Esophagus muscularis mucosa (tissue), 4 donors: ENCODE data around the gene KIF16B. TPM values are rescaled to one million over a fixed set of nuclear protein-coding genes. Genes with fewer than 3 reads are reported as not detected.
"Not testable (repeated sequence)": the region's sequence is repeated elsewhere in the genome, so short reads cannot be mapped to it uniquely, and the experiment has no call there.

Source experiments
- DNase-seq: peaks from one replicate; pipeline ENCODE4 v3.0.0-alpha.2; 2017; ENCODE audit errors: extremely low spot score
- H3K27ac ChIP-seq, 4 donors: fragments of 200-600 bp; sonication (generic); replicated peaks in 1 of 4; 1 replicate in 3 of 4; 2 replicates in 1 of 4; pipeline ENCODE4 v1.5.1; 2016 to 2019; ENCODE audit warnings: mild to moderate bottlenecking in 1 of 4
- H3K27me3 ChIP-seq, 4 donors: fragments of 200-600 bp; sonication (generic); one replicate each; pipeline versions ENCODE4 v1.5.1 to v1.6.0; 2016 to 2019
- H3K36me3 ChIP-seq, 4 donors: fragments of 200-600 bp; sonication (generic); one replicate each; pipeline ENCODE4 v1.5.1; 2016 to 2019
- H3K4me1 ChIP-seq, 4 donors: fragments of 200-600 bp; sonication (generic); one replicate each; pipeline ENCODE4 v1.5.1; 2016 to 2019
- H3K4me3 ChIP-seq, 4 donors: fragments of 200-600 bp; sonication (generic); 1 replicate in 2 of 4; 2 replicates in 2 of 4; pipeline ENCODE4 v1.5.1; 2016 to 2019; ENCODE audit warnings: mild to moderate bottlenecking in 4 of 4, moderate library complexity in 1 of 4
- H3K9me3 ChIP-seq, 4 donors: fragments of 200-600 bp; sonication (generic); 1 replicate in 3 of 4; 2 replicates in 1 of 4; pipeline ENCODE4 v1.5.1; 2016 to 2019
- EP300 ChIP-seq: sonication (generic); formaldehyde crosslinking; IDR thresholded peaks from one replicate; pipeline ENCODE4 v1.6.1; 2017; ENCODE audit warnings: antibody characterized with exemption
- POLR2A ChIP-seq: fragments of 450-650 bp; IDR thresholded peaks from one replicate; pipeline ENCODE4 v1.6.1; 2017; ENCODE audit warnings: antibody characterized with exemption, moderate library complexity, mild to moderate bottlenecking, low read depth
- POLR2AphosphoS5 ChIP-seq, 2 donors: sonication (generic); formaldehyde crosslinking; IDR thresholded peaks; one replicate each; pipeline ENCODE4 v1.6.1; 2017; ENCODE audit warnings: antibody characterized with exemption in 2 of 2
- whole genome bisulfite sequencing: methylation state at CpG from one replicate; pipeline ENCODE4 v1.1.5; 2018; 5-methylcytosine and 5-hydroxymethylcytosine counted together
- intact Hi-C: fragments of 100-400 bp; cut with DNase I; formaldehyde crosslinking; loops from one replicate; pipeline ENCODE4 v1.15.1; 2023
- total RNA-seq, 4 donors: library from RNA; depleted of rRNA; stranded (reverse); fragments of >200 nt; gene quantifications; one replicate each; pipeline versions ENCODE4 v1.1.0 to v1.2.1, GENCODE V29; 2016
- TF ChIP-seq, protein P1 (sequence below), 3 experiments: fragments of 200-600 bp in 2 of 3; fragments of 450-650 bp in 1 of 3; sonication (generic) in 2 of 3; IDR thresholded peaks; one replicate each; pipeline ENCODE4 v1.5.1; 2017 to 2019; ENCODE audit warnings: antibody characterized with exemption in 3 of 3, mild to moderate bottlenecking in 2 of 3, moderate library complexity in 1 of 3

KIF16B gene
- total RNA-seq, 4 donors from 2014 or later: 15.4 to 21.1 (median 19.3) TPM

DNA sequence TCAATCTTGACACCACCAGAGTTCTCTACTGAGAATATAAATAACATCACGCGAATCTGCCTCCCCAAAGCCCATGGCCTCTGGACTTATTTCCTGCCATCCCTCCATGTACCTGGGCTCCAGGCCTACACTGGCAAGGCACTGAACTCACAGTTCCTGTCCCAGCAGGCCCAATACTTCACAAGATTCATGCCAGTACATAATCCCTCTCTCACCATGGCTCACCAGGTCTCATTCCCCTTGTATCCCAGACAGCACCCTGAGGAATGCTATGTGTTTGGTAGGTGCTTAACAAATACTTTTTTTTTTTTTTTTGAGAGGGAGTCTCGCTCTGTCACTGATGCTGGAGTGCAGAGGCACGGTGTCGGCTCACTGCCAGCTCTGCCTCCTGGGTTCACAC, 1.9 kb downstream of the KIF16B start:
- H3K27me3 ChIP-seq: no peaks in the 10 kb centered on the region
- no peak overlapping the region for H3K27ac ChIP-seq
- intact Hi-C loops: loop anchor here (5.0 kb wide), 1 partner anchor 156 kb away; no protein-coding TSS in a partner anchor
- 100% methylated on average over 5 of the region's 5 CpGs for WGBS
- no peak overlapping the region for H3K4me3 ChIP-seq
- H3K4me1 ChIP-seq: peaks cover 7 to 42% (median 39%) of the 10 kb centered on the region in 4 donors
- no peak for DNase-seq
- no peaks in the 10 kb centered on the region for H3K36me3 ChIP-seq
- H3K9me3 ChIP-seq: no peaks in the 10 kb centered on the region
- TF ChIP-seq, protein P1, sequence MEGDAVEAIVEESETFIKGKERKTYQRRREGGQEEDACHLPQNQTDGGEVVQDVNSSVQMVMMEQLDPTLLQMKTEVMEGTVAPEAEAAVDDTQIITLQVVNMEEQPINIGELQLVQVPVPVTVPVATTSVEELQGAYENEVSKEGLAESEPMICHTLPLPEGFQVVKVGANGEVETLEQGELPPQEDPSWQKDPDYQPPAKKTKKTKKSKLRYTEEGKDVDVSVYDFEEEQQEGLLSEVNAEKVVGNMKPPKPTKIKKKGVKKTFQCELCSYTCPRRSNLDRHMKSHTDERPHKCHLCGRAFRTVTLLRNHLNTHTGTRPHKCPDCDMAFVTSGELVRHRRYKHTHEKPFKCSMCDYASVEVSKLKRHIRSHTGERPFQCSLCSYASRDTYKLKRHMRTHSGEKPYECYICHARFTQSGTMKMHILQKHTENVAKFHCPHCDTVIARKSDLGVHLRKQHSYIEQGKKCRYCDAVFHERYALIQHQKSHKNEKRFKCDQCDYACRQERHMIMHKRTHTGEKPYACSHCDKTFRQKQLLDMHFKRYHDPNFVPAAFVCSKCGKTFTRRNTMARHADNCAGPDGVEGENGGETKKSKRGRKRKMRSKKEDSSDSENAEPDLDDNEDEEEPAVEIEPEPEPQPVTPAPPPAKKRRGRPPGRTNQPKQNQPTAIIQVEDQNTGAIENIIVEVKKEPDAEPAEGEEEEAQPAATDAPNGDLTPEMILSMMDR (IDR thresholded peaks at IDR 0.05): no peak
- no peak for TF ChIP-seq POLR2AphosphoS5 (IDR thresholded peaks at IDR 0.05)
- TF ChIP-seq POLR2A: no peak
- no peak for TF ChIP-seq EP300

DNA sequence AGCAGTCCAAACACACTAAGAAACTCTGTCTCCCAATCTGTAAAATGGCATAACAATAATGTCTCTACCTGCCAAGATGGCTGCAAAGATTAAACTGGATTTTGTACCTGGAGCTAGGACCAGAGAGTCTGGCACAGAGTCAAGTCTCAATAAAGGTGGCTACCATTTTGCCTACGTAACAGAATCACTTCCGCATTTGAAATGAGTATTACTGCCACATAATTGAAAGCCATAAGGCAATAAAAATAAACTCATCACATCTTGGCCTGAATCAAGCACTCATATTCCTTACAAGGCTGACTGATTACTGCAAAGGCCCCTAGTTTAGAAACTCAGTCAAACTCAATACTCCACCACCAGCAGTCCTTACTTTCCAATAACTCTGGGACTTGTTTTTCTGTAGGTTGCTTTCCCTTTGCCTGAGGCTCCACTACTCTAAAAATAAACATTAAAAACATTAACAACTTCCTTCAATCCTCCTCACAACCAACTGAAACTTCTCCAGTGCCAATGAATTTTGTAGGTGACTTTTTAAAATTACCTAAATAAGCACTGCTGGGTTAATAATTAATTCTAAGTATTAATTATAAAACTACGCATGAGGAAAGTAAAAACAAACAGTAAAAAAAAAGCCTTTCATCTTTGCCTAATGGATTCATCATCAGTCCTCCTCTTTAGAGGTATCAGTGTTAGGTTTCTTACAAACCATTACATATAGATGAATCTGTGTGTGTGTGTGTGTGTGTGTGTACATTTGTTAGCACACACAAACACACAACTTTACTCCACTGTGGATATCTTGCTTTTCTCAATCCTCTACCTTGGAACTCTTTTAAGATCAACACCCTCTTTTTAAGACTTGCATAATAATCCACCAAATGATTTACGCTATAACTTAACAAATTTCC, 3.7 kb downstream of the KIF16B start:
- intact Hi-C loops: loop anchor here (5.0 kb wide), 1 partner anchor 158 kb away; no protein-coding TSS in a partner anchor
- TF ChIP-seq POLR2A: no peak
- Histone ChIP-seq H3K36me3 (no peaks in the 10 kb centered on the region), H3K4me3 (no peak overlapping the region), H3K27me3 (no peaks in the 10 kb centered on the region), H3K9me3 (no peaks in the 10 kb centered on the region), H3K27ac (no peak overlapping the region), H3K4me1 (peaks cover 5 to 31% (median 28%) of the 10 kb centered on the region in 4 donors)
- DNase-seq: no peak
- 73% methylated on average over 4 of the region's 4 CpGs for WGBS

DNA sequence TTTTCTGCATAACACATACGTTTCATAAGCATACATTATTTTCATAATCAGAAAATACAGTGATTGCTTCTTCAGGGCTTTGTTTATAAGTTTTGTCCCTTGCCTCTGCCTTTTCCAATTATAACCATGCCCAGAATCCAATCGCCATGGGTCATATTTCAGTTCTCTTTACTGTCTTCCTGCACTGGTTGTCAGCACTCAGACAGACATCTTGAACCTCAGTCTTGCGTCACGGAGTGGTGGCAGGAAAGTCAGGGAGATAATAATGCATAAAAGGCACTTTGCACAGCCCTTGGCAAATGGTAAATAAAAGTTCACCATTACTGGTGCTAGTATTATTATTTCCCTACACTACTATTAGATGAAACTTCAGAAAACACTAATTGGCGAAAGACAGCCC, 7.2 kb downstream of the KIF16B start:
- 87% methylated on average over 5 of the region's 5 CpGs for WGBS
- Histone ChIP-seq H3K4me1 (peaks cover 0 to 10% (median under 1%) of the 10 kb centered on the region in 4 donors), H3K27ac (no peak overlapping the region), H3K27me3 (no peaks in the 10 kb centered on the region), H3K4me3 (no peak overlapping the region), H3K9me3 (no peaks in the 10 kb centered on the region), H3K36me3 (no peaks in the 10 kb centered on the region)
- TF ChIP-seq EP300 (no peak), POLR2AphosphoS5 (IDR thresholded peaks at IDR 0.05) (no peak), POLR2A (no peak)
- TF ChIP-seq, protein P1 (IDR thresholded peaks at IDR 0.05): no peak
- intact Hi-C loops: no loop called here
- no peak for DNase-seq

GRCh38 chr20:16564079-16564478, 9.2 kb downstream of the KIF16B start:
- intact Hi-C loops, DNase-seq, H3K4me3 ChIP-seq, H3K4me1 ChIP-seq, H3K36me3 ChIP-seq, H3K27ac ChIP-seq, H3K27me3 ChIP-seq, H3K9me3 ChIP-seq: not testable (repeated sequence)
- 98% methylated on average over 5 of the region's 5 CpGs for WGBS

- no peak overlapping the region for H3K27ac ChIP-seq
- no peak for DNase-seq
- intact Hi-C loops: no loop called here
These were observed 10.0 kb downstream of the KIF16B start for GRCh38 chr20:16563066-16563806.

More at GRCh38 chr20:16563066-16563806, 10.0 kb downstream of the KIF16B start:
- H3K36me3 ChIP-seq: no peaks in the 10 kb centered on the region
- TF ChIP-seq, protein P1 (IDR thresholded peaks at IDR 0.05): no peak
- TF ChIP-seq POLR2A: no peak
- TF ChIP-seq POLR2AphosphoS5 (IDR thresholded peaks at IDR 0.05): no peak
- no peak for TF ChIP-seq EP300
- H3K9me3 ChIP-seq: no peaks in the 10 kb centered on the region
- H3K4me1 ChIP-seq: peaks cover 0 to 8% (median 0%) of the 10 kb centered on the region in 4 donors
- H3K27me3 ChIP-seq: no peaks in the 10 kb centered on the region
- H3K4me3 ChIP-seq: no peak overlapping the region
- whole genome bisulfite sequencing: 62% methylated on average over 5 of the region's 5 CpGs
